MG63 (cell line): ENCODE data around the gene MAP2K5. TPM values are rescaled to one million over a fixed set of nuclear protein-coding genes. Genes with fewer than 3 reads are reported as not detected.

ENCODE experiments used
- DNase-seq: peaks from one replicate; pipeline ENCODE4 v3.0.0-alpha.2; 2020
- H3K27me3 ChIP-seq: fragments of 250-450 bp; sonication (Bioruptor Pico); 2 replicates; pipeline ENCODE4 v1.5.1; 2020; ENCODE audit warnings: mild to moderate bottlenecking, moderate library complexity
- H3K36me3 ChIP-seq: fragments of 250-450 bp; sonication (Bioruptor Pico); 2 replicates; pipeline ENCODE4 v1.5.1; 2020; ENCODE audit warnings: mild to moderate bottlenecking, moderate library complexity
- H3K4me3 ChIP-seq: fragments of 250-450 bp; sonication (Bioruptor Pico); 2 replicates; pipeline ENCODE4 v1.5.1; 2020; ENCODE audit warnings: mild to moderate bottlenecking, moderate library complexity
- H3K9me3 ChIP-seq: fragments of 250-450 bp; sonication (Bioruptor Pico); 2 replicates; pipeline ENCODE4 v1.5.1; 2020; ENCODE audit warnings: mild to moderate bottlenecking, moderate library complexity
- total RNA-seq: library from RNA; depleted of rRNA; stranded (reverse); fragments of >200 nt; shearing (Covaris generic); gene quantifications from 2 replicates; pipeline ENCODE4 v1.2.3, GENCODE V29; 2014; ENCODE audit warnings: low replicate concordance; rRNA removed

The MAP2K5 gene
- total RNA-seq, 1 experiment from 2014 or later = 2.5 TPM

- H3K4me3 ChIP-seq = no peak overlapping the region
- H3K36me3 ChIP-seq = 0 out of 2 replicates have a peak, but pooled peaks cover 2% of the 10 kb centered on the region
- no peaks in the 10 kb centered on the region for H3K27me3 ChIP-seq
- no peaks in the 10 kb centered on the region for H3K9me3 ChIP-seq
- DNase-seq = no peak
These were observed 300.6 kb downstream of the MAP2K5 start for GRCh38 chr15:67843092-67843501.

GRCh38 chr15:67843571-67844387 lies 301.3 kb downstream of the MAP2K5 start:
- DNase-seq = no peak
- H3K9me3 ChIP-seq = no peaks in the 10 kb centered on the region
- H3K4me3 ChIP-seq = no peak overlapping the region
- 0 out of 2 replicates have a peak, but pooled peaks cover 2% of the 10 kb centered on the region for H3K36me3 ChIP-seq
- H3K27me3 ChIP-seq = no peaks in the 10 kb centered on the region

- peaks cover 3% of the 10 kb centered on the region; the same call in 1 of the 2 replicates for H3K9me3 ChIP-seq
- no peak for DNase-seq
- H3K36me3 ChIP-seq = no peaks in the 10 kb centered on the region
- H3K27me3 ChIP-seq = no peaks in the 10 kb centered on the region
- no peak overlapping the region for H3K4me3 ChIP-seq
These were observed 303.5 kb downstream of the MAP2K5 start for GRCh38 chr15:67845974-67846373.

GRCh38 chr15:67849538-67849937 lies 307.0 kb downstream of the MAP2K5 start:
- DNase-seq = no peak
- H3K9me3 ChIP-seq = peaks cover 3% of the 10 kb centered on the region; the same call in 1 of the 2 replicates
- H3K27me3 ChIP-seq = no peaks in the 10 kb centered on the region
- H3K4me3 ChIP-seq = no peak overlapping the region
- H3K36me3 ChIP-seq = no peaks in the 10 kb centered on the region

GRCh38 chr15:67850336-67850735 lies 307.8 kb downstream of the MAP2K5 start:
- no peaks in the 10 kb centered on the region for H3K27me3 ChIP-seq
- H3K9me3 ChIP-seq = peaks cover 3% of the 10 kb centered on the region; the same call in 1 of the 2 replicates
- DNase-seq = no peak
- H3K36me3 ChIP-seq = no peaks in the 10 kb centered on the region
- no peak overlapping the region for H3K4me3 ChIP-seq

- no peaks in the 10 kb centered on the region for H3K36me3 ChIP-seq
- peaks cover 3% of the 10 kb centered on the region; the same call in 1 of the 2 replicates for H3K9me3 ChIP-seq
- H3K27me3 ChIP-seq = no peaks in the 10 kb centered on the region
- peak; percentile 63 for DNase-seq
- H3K4me3 ChIP-seq = no peak overlapping the region
These were observed 308.6 kb downstream of the MAP2K5 start for GRCh38 chr15:67850994-67851571.

GRCh38 chr15:67852418-67852817 lies 309.9 kb downstream of the MAP2K5 start:
- no peaks in the 10 kb centered on the region for H3K27me3 ChIP-seq
- DNase-seq = no peak
- no peak overlapping the region for H3K4me3 ChIP-seq
- no peaks in the 10 kb centered on the region for H3K36me3 ChIP-seq
- H3K9me3 ChIP-seq = peaks cover 3% of the 10 kb centered on the region; the same call in 1 of the 2 replicates

- Histone ChIP-seq H3K9me3 (peaks cover 3% of the 10 kb centered on the region; the same call in 1 of the 2 replicates), H3K27me3 (no peaks in the 10 kb centered on the region), H3K36me3 (no peaks in the 10 kb centered on the region), H3K4me3 (no peak overlapping the region)
- DNase-seq = no peak
These were observed 311.0 kb downstream of the MAP2K5 start for GRCh38 chr15:67853454-67853853.

- H3K36me3 ChIP-seq = no peaks in the 10 kb centered on the region
- H3K27me3 ChIP-seq = no peaks in the 10 kb centered on the region
- peaks cover 3% of the 10 kb centered on the region; the same call in 1 of the 2 replicates for H3K9me3 ChIP-seq
- no peak for DNase-seq
- no peak overlapping the region for H3K4me3 ChIP-seq
These were observed 311.9 kb downstream of the MAP2K5 start for GRCh38 chr15:67854358-67854757.

- no peak for DNase-seq
- no peaks in the 10 kb centered on the region for H3K36me3 ChIP-seq
- H3K9me3 ChIP-seq = no peaks in the 10 kb centered on the region
- H3K4me3 ChIP-seq = no peak overlapping the region
- H3K27me3 ChIP-seq = no peaks in the 10 kb centered on the region
These were observed 313.3 kb downstream of the MAP2K5 start for GRCh38 chr15:67855842-67856241.

Other genes with a start within 250 kb of the MAP2K5 start
- 5.9 and 11.6 TPM in 2 replicates for gene C15orf61, start 21.6 kb upstream of the MAP2K5 start, total RNA-seq